Astrocyte (in vitro differentiated cells and primary cell): Measurements from ENCODE around the gene CFAP57. TPM values are rescaled to one million over a fixed set of nuclear protein-coding genes. Genes with fewer than 3 reads are reported as not detected.
A peak's percentile ranks its signal among the peaks of the same experiment; 100 is the strongest.

Experiments
- DNase-seq: peaks from one replicate; pipeline ENCODE4 v3.0.0-alpha.2; 2010; ENCODE audit warnings: low read depth
- FAIRE-seq: peaks from 2 replicates; lab custom pipeline; 2011; peaks lifted over from hg19 to GRCh38; lab: Jason Lieb, UNC
- H2AFZ ChIP-seq: 2 replicates; pipeline ENCODE4 v1.6.0; 2012; ENCODE audit warnings: low read depth, low read length, inconsistent platforms
- H3K27ac ChIP-seq: 2 replicates; pipeline ENCODE4 v1.5.1; 2011; ENCODE audit warnings: low read depth, low read length, inconsistent platforms
- H3K27me3 ChIP-seq: 2 replicates; pipeline ENCODE4 v1.6.0; 2011; ENCODE audit warnings: low read length, inconsistent platforms; ENCODE audit not compliant: insufficient read depth
- H3K36me3 ChIP-seq: 2 replicates; pipeline ENCODE4 v1.5.1; 2011; ENCODE audit warnings: low read length, inconsistent platforms; ENCODE audit not compliant: insufficient read depth
- H3K4me1 ChIP-seq: 2 replicates; pipeline ENCODE4 v1.5.1; 2011; ENCODE audit warnings: low read length, inconsistent platforms; ENCODE audit not compliant: insufficient read depth
- H3K4me2 ChIP-seq: 2 replicates; pipeline ENCODE4 v1.6.0; 2012; ENCODE audit warnings: low read length, inconsistent platforms
- H3K4me3 ChIP-seq: 2 replicates; pipeline ENCODE4 v1.5.1; 2011; ENCODE audit warnings: low read depth, mild to moderate bottlenecking, low read length, inconsistent platforms; ENCODE audit not compliant: insufficient read depth
- H3K79me2 ChIP-seq: 2 replicates; pipeline ENCODE4 v1.6.0; 2012; ENCODE audit warnings: mild to moderate bottlenecking, low read length, inconsistent platforms; ENCODE audit not compliant: insufficient read depth
- H3K9ac ChIP-seq: 2 replicates; pipeline ENCODE4 v1.6.0; 2012; ENCODE audit warnings: mild to moderate bottlenecking, low read length, inconsistent platforms
- H3K9me3 ChIP-seq: 2 replicates; pipeline ENCODE4 v1.5.1; 2012; ENCODE audit warnings: low read depth, mild to moderate bottlenecking, low read length, inconsistent platforms; ENCODE audit not compliant: insufficient read depth
- H4K20me1 ChIP-seq: 2 replicates; pipeline ENCODE4 v1.6.0; 2012; ENCODE audit warnings: low read length, inconsistent platforms; ENCODE audit not compliant: insufficient read depth
- H3K27ac Mint-ChIP-seq: one replicate; pipeline ENCODE4 v1.8.0; 2021; ENCODE audit warnings: mild to moderate bottlenecking, mixed read lengths; ENCODE audit not compliant: unreplicated experiment
- H3K27me3 Mint-ChIP-seq: one replicate; pipeline ENCODE4 v1.8.0; 2021; ENCODE audit warnings: low read depth, mixed read lengths; ENCODE audit not compliant: unreplicated experiment
- H3K36me3 Mint-ChIP-seq: one replicate; pipeline ENCODE4 v1.8.0; 2021; ENCODE audit warnings: low read depth, mixed read lengths; ENCODE audit not compliant: unreplicated experiment
- H3K4me1 Mint-ChIP-seq: one replicate; pipeline ENCODE4 v1.8.0; 2021; ENCODE audit warnings: low read depth, mixed read lengths; ENCODE audit not compliant: unreplicated experiment
- H3K4me3 Mint-ChIP-seq: one replicate; pipeline ENCODE4 v1.8.0; 2021; ENCODE audit warnings: mild to moderate bottlenecking, moderate library complexity, mixed read lengths; ENCODE audit not compliant: unreplicated experiment
- H3K9me3 Mint-ChIP-seq: one replicate; pipeline ENCODE4 v1.8.0; 2021; ENCODE audit warnings: mild to moderate bottlenecking, mixed read lengths; ENCODE audit not compliant: unreplicated experiment
- CTCF ChIP-seq: IDR thresholded peaks from 2 replicates; pipeline ENCODE4 v1.5.1; 2011; ENCODE audit warnings: low read depth, mild to moderate bottlenecking, inconsistent platforms, low read length, moderate library complexity; ENCODE audit not compliant: insufficient read depth
- EZH2 ChIP-seq: IDR thresholded peaks from 2 replicates; pipeline ENCODE4 v1.6.1; 2012; ENCODE audit warnings: mild to moderate bottlenecking, low read length, inconsistent platforms; ENCODE audit not compliant: insufficient read depth
- total RNA-seq: library from RNA; stranded (reverse); gene quantifications from 2 replicates; pipeline ENCODE4 v1.2.1, GENCODE V29; 2021

Gene CFAP57
- total RNA-seq, 1 donor from 2014 or later = 0.18 TPM

GRCh38 chr1:43274125-43274803 lies 102.1 kb downstream of the CFAP57 start:
- no peaks in the 10 kb centered on the region for H3K36me3 ChIP-seq
- H3K4me2 ChIP-seq = no peak overlapping the region
- H3K9ac ChIP-seq = no peak overlapping the region
- no peak overlapping the region for H3K4me3 ChIP-seq
- no peak for FAIRE-seq
- no peaks in the 10 kb centered on the region for H4K20me1 ChIP-seq
- peak; percentile 15 for DNase-seq
- H3K4me1 ChIP-seq = peaks cover 7% of the 10 kb centered on the region
- no peaks in the 10 kb centered on the region for H3K36me3 Mint-ChIP-seq
- no peaks in the 10 kb centered on the region for H3K9me3 ChIP-seq
- H3K4me3 Mint-ChIP-seq = no peak overlapping the region
- H3K27me3 Mint-ChIP-seq = peaks cover 15% of the 10 kb centered on the region
- H2AFZ ChIP-seq = peak overlapping the region; percentile 62
- peak overlapping the region; percentile 79 for H3K27ac Mint-ChIP-seq
- H3K4me1 Mint-ChIP-seq = peaks cover 4% of the 10 kb centered on the region
- H3K9me3 Mint-ChIP-seq = peaks cover 9% of the 10 kb centered on the region
- no peak for TF ChIP-seq CTCF
- peaks cover 5% of the 10 kb centered on the region for H3K27me3 ChIP-seq
- no peak overlapping the region for H3K27ac ChIP-seq
- H3K79me2 ChIP-seq = no peaks in the 10 kb centered on the region

GRCh38 chr1:43274804-43275180 lies 102.7 kb downstream of the CFAP57 start:
- DNase-seq = no peak
- Histone ChIP-seq H3K9me3 (no peaks in the 10 kb centered on the region), H3K27me3 (peaks cover 5% of the 10 kb centered on the region), H3K4me2 (no peak overlapping the region), H3K9ac (no peak overlapping the region), H3K27ac (no peak overlapping the region), H3K79me2 (no peaks in the 10 kb centered on the region), H4K20me1 (no peaks in the 10 kb centered on the region), H3K36me3 (no peaks in the 10 kb centered on the region), H2AFZ (peak overlapping the region; percentile 62), H3K4me1 (peaks cover 7% of the 10 kb centered on the region), H3K4me3 (no peak overlapping the region)
- peaks cover 9% of the 10 kb centered on the region for H3K9me3 Mint-ChIP-seq
- no peak overlapping the region for H3K4me3 Mint-ChIP-seq
- peaks cover 16% of the 10 kb centered on the region for H3K27me3 Mint-ChIP-seq
- H3K36me3 Mint-ChIP-seq = peaks cover under 1% of the 10 kb centered on the region
- H3K4me1 Mint-ChIP-seq = peaks cover 4% of the 10 kb centered on the region
- peak overlapping the region; percentile 79 for H3K27ac Mint-ChIP-seq
- TF ChIP-seq EZH2 = no peak
- no peak for TF ChIP-seq CTCF
- no peak for FAIRE-seq
